Activated naive CD4-positive, alpha-beta T cell treated with anti-CD3 and anti-CD28 coated beads, Interleukin-2, amount 50 U/mL, for 72 hours (primary cell): ENCODE results near the gene CCDC24. TPM values are rescaled to one million over a fixed set of nuclear protein-coding genes. Genes with fewer than 3 reads are reported as not detected.

ENCODE experiments used
- ATAC-seq, 2 donors: fragments of 150-1000 bp; cut with Tn5 transposase; 2 replicates each; pipeline ENCODE4 v1.10.0; 2021; ENCODE audit warnings: mild to moderate bottlenecking in 2 of 2, moderate library complexity in 2 of 2
- DNase-seq, 2 donors: peaks; one replicate each; pipeline ENCODE4 v3.0.0; 2021 to 2022; ENCODE audit warnings: low spot score in 2 of 2
- H3K27ac Mint-ChIP-seq, 2 donors: one replicate each; pipeline ENCODE4 v1.8.0; 2022; ENCODE audit warnings: mild to moderate bottlenecking in 2 of 2, mixed read lengths in 2 of 2
- H3K36me3 Mint-ChIP-seq, 2 donors: one replicate each; pipeline ENCODE4 v1.8.0; 2022; ENCODE audit warnings: mixed read lengths in 2 of 2
- H3K9me3 Mint-ChIP-seq, 2 donors: one replicate each; pipeline ENCODE4 v1.8.0; 2022; ENCODE audit warnings: mixed read lengths in 2 of 2
- total RNA-seq, 2 donors: library from RNA; stranded (reverse); gene quantifications; one replicate each; pipeline ENCODE4 v1.2.3, GENCODE V29; 2022

CCDC24 gene
- total RNA-seq, 2 donors from 2014 or later: 1.4 to 1.8 TPM

DNA sequence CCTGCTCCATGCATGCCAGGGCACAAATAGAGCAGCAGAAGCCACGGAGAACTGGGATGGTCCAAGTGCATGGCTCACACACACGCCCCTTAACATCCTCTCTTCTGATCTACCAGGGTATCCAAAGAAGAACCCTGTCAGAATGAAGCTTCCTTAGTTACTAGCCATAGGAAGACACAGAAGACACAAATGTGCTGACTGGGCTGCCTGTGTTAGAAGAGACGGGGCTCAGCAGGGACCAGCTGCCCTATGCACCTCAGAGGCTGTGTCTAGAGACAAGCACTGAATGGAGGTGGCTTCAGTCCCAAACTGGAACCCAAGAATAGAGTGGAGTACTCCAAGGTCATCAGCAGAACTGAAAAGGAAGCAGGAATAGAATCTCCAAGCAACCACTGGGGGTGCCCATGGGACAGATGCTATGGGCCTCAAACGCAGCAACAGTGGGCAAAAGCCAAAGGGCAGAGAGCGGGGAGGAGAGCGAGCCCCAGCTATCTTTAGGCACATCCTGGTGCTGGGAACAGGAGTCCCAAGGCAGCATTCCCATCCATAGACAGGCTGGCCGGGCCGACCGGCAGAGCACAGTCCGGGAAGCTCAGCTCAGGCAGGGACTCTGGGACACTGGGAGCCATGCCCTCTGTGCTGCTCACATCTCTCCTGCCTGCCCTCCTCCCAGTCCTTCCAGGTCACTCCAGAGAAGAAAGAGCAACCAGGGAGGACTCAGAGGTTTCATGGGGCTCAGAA, 30.4 kb downstream of the CCDC24 start:
- no peak overlapping the region for H3K27ac Mint-ChIP-seq
- H3K36me3 Mint-ChIP-seq: peaks cover 0 to 13% of the 10 kb centered on the region in 2 donors
- no peaks in the 10 kb centered on the region for H3K9me3 Mint-ChIP-seq
- no peak for DNase-seq
- ATAC-seq: no peak

- Mint-ChIP-seq H3K36me3 (peaks cover 0 to 8% of the 10 kb centered on the region in 2 donors), H3K9me3 (no peaks in the 10 kb centered on the region), H3K27ac (no peak overlapping the region)
- ATAC-seq (no peak), DNase-seq (no peak)
Observed at GRCh38 chr1:44024031-44024902, 32.9 kb downstream of the CCDC24 start.

DNA sequence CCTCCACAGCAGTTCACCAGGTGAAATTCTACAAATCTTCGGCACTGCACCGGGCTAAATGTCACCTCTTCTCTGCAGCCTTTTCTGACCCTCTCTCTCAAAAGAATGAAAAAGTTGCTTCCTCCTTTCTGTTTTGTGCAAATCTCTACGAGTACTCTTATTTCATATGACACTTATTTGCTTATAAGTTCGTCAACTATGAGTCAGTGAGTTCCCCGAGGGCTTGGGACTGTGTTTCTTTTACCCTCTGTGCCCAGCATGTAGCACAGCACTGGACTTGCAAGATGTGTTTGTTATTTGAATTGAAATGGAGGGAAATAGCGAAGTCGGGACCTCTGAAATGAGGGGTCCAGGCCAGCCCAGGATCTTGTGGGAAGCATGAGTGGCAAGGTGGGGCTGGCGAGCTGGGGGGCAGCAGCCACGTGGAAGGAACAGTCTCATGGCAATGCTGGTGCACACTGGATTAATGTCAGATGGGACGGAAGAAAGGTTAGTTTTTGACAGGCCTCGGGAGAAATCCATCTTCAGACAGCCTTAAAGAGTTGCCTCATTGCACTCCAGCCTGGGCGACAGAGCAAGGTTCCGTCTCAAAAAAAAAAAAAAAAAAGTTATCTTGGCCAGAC, 33.6 kb downstream of the CCDC24 start:
- Mint-ChIP-seq H3K9me3 (no peaks in the 10 kb centered on the region), H3K27ac (no peak overlapping the region), H3K36me3 (peaks cover 0 to 8% of the 10 kb centered on the region in 2 donors)
- ATAC-seq (no peak), DNase-seq (no peak)

- DNase-seq: no peak
Observed at GRCh38 chr1:44025816-44026215, 34.4 kb downstream of the CCDC24 start.

DNA sequence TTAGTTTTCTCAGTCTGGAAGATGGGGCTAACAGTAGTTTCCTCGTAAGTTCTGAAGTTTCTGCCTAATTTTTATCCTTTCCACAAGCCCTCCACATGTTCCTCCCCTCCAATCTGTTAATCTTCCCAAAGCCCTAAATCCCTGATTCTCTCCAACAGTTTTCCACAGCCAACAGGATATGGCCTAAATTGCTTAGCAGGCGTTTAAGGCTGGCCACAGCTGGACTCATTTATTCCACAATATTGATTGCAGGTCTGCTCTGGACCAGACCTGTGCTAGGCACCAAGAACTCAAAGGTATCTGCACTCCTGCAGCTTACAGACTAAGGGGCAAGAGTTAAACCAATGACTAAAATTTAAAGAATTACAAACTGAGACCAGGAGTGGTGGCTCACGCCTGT, 35.9 kb downstream of the CCDC24 start:
- H3K9me3 Mint-ChIP-seq: no peaks in the 10 kb centered on the region
- DNase-seq: no peak
- ATAC-seq: no peak
- peaks cover 0 to 8% of the 10 kb centered on the region in 2 donors for H3K36me3 Mint-ChIP-seq
- peak overlapping the region in 1 of 2 donors; percentile 82 for H3K27ac Mint-ChIP-seq

More at GRCh38 chr1:44025816-44026215, 34.4 kb downstream of the CCDC24 start:
- H3K36me3 Mint-ChIP-seq: peaks cover 0 to 8% of the 10 kb centered on the region in 2 donors
- H3K27ac Mint-ChIP-seq: peak overlapping the region in 1 of 2 donors; percentile 14
- no peaks in the 10 kb centered on the region for H3K9me3 Mint-ChIP-seq
- ATAC-seq: no peak

DNA sequence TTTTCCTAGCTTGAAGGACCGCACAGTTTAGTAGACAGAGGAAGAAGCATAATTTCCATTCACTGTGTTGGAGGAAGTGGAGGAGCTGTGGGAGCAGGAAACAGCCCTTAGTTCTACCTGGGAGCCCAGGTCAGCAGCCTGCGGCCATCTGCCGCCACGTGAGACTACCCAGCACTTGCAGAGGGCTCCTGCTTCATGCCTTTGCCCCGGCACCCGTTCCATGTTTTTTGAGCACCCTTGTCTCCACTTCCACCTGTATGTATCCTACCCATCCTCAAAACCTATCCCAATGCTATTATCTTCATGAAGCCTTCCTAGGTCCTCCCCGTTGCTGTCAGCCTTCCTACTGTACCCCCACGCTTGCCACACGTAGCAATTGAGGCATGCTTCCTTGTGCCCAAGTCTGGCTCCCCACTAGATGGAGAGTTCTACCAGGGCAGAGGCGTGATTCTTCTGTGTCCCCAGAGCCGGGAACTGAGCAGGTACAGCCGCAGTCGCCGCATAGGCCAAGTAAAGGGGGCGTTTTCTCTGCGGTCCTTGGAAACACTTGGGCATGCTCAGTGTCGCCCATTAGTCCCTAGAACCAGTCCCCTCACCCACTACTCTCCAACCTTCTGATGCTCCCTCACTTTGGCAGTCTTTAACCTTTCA, 38.0 kb downstream of the CCDC24 start:
- Mint-ChIP-seq H3K9me3 (no peaks in the 10 kb centered on the region), H3K36me3 (peaks cover 0 to 8% of the 10 kb centered on the region in 2 donors), H3K27ac (peak overlapping the region; percentile 82 to 83)
- peak in 1 of 2 donors; percentile 62 for DNase-seq
- peak; percentile 39 to 48 for ATAC-seq

DNA sequence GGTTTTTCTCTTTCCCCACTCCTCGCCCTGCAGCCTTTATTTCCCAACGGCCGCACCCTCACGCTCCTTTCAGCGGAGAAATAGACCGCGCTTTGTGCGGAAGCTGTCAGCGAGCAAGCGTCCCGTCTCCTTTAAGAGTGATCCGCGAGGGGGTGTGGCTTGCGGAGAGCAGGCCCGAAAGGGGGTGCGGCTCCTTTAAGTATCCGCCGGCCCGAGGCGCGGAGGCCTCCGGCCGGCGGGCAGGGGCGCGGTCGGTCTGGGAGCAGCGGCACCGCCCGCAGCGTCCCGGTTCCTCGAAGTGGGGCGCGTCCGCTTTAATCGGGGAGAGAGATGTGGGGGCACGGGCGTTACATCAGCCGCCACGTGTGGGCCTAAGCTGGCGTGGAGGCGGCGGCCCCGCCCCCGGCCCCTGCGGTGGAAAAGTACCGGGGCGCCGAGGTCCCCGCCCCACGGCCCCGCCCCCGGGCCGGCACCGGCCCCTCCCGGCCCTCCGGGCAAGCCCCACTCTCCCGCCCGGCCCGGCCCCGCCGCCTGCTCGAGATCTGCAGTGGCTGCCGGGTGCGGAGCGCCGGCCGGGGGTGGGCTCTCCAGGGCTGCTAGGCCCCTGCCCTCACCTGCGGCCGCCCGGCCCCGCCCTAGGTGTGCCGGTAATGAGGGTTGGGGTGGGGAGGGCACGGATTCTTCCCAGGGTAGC, 38.7 kb downstream of the CCDC24 start:
- Mint-ChIP-seq H3K27ac (peak overlapping the region; percentile 82 to 83), H3K9me3 (no peaks in the 10 kb centered on the region), H3K36me3 (peaks cover 0 to 1% of the 10 kb centered on the region in 2 donors)
- peak; percentile 87 to 88 for DNase-seq
- ATAC-seq: peak; percentile 82 to 84

GRCh38 chr1:44030605-44031251, 39.3 kb downstream of the CCDC24 start:
- no peaks in the 10 kb centered on the region for H3K9me3 Mint-ChIP-seq
- H3K36me3 Mint-ChIP-seq: no peaks in the 10 kb centered on the region
- H3K27ac Mint-ChIP-seq: peak overlapping the region in 1 of 2 donors; percentile 74
- DNase-seq: peak; percentile 53 to 66
- ATAC-seq: peak; percentile 34 to 44

DNA sequence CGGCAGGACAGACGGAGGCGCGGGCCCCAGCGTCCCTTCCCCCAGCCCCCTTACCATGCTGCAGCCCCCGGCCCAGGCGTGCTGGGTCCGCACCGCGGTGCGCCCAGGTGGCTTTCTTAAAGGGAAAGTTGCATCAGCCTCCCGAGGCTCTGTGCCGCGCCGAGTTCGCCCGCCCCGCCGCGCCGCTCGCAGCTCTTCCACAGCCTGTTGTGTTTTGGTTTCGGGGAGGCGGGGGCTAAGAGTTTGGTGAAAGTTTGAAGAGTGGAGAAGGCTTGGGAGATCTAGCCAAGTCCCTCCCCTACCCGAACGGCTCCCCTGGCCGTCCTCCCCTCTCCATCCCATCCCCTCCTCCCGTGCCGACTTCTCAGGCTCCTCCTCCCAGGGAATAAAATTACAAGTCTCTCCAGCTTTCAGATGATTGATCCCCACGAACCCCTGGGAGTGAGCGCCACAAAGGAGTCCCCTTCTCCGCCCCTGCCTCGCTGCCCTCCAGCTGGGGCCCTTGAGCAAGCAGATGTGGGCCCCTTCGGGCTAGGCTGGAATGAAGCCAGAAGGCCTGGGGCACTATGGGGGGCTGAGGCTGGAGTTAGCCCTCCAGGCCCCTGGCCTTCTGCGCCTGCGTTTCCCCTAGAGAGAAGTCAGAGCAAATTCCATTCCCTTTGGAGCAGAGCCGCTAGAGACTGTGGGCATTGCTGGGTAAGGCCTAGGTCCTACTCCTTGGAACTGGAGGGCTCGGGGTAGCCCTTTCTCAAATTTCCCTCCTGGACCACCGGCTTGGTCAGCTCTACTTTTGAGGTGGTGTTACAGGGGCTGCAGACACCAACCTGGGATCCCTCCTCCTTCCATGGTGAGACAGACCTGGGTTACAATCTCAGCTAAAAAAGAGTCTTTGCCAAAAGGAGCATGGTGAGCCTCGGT, 40.1 kb downstream of the CCDC24 start, which contains the start of gene SLC6A9:
SLC6A9 (minus strand) TSS at position 211 of the 918 bp plus-strand sequence. CDS start 7,185 bp downstream, outside the sequence.
- Mint-ChIP-seq H3K27ac (peak within 1 kb of the TSS; percentile 74 to 84), H3K36me3 (no peaks in the 10 kb centered on the region), H3K9me3 (no peaks in the 10 kb centered on the region)
- DNase-seq (peak in 1 of 2 donors; percentile 49), ATAC-seq (peak; percentile 5 to 16)

- no peaks in the 10 kb centered on the region for H3K9me3 Mint-ChIP-seq
- DNase-seq (no peak), ATAC-seq (no peak)
- no peak overlapping the region for H3K27ac Mint-ChIP-seq
- H3K36me3 Mint-ChIP-seq: no peaks in the 10 kb centered on the region
Observed at GRCh38 chr1:44032170-44032790, 40.9 kb downstream of the CCDC24 start.

GRCh38 chr1:44033041-44033575, 41.7 kb downstream of the CCDC24 start:
- ATAC-seq (no peak), DNase-seq (no peak)
- peak overlapping the region in 1 of 2 donors; percentile 61 for H3K27ac Mint-ChIP-seq
- H3K9me3 Mint-ChIP-seq: no peaks in the 10 kb centered on the region
- no peaks in the 10 kb centered on the region for H3K36me3 Mint-ChIP-seq

DNA sequence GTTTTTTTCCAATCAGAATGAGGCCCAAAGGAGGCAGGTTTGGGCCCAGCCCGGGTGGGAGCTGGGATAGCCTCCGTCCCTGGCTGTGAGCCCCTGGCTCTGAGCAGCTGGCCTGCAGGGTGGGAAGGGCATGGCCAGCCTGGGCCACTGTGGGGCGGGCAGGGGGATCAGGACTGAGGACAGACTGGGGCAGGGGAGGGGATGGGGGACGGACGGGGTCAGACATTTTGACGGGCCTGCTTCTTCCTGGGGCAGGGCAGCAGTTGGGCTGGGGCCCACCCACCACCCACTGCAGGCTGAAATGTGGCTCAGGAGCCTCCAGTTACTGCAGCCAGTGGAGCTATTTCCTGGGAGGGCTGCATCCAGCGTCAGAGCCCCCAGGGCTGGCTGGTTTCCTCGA, 42.4 kb downstream of the CCDC24 start:
- Mint-ChIP-seq H3K9me3 (no peaks in the 10 kb centered on the region), H3K27ac (no peak overlapping the region), H3K36me3 (no peaks in the 10 kb centered on the region)
- ATAC-seq (no peak), DNase-seq (no peak)

DNA sequence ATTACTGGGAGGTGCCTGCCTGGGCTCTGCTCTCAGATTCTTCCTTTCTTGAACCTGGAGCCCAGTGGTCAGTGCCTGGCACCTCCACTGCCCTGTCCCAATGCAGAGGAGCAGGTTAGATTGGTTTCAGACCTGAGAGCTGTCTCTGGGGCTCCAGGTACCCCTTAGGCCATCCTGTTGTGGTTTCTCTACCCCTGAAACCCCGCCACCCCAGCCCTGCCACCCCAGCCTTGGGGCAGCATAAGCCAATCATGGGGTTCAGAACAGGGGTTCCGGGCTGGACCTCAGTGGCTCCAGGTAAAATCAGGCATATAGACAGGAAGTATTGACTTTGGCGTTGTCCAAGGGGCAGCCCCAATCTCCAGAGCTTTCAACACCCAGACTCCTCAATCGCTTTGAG, 43.0 kb downstream of the CCDC24 start:
- DNase-seq: no peak
- Mint-ChIP-seq H3K27ac (no peak overlapping the region), H3K36me3 (no peaks in the 10 kb centered on the region), H3K9me3 (no peaks in the 10 kb centered on the region)
- ATAC-seq: no peak
